Kidney (tissue), 14 donors: ENCODE measurements around the gene TENT4B. TPM values are rescaled to one million over a fixed set of nuclear protein-coding genes. Genes with fewer than 3 reads are reported as not detected.

Source experiments
- DNase-seq, 5 donors: peaks; one replicate each; pipeline ENCODE4 v3.0.0-alpha.2; 2013 to 2020
- FAIRE-seq: peaks from 2 replicates; lab custom pipeline; 2012; peaks lifted over from hg19 to GRCh38; lab: Jason Lieb, UNC
- H3K27ac ChIP-seq, 2 donors: one replicate each; pipeline ENCODE4 v1.7.0; 2013; ENCODE audit warnings: low read depth in 2 of 2, low read length in 2 of 2, inconsistent platforms in 1 of 2
- H3K27me3 ChIP-seq: one replicate; pipeline ENCODE4 v1.7.1; 2013; ENCODE audit warnings: low read length, inconsistent platforms; ENCODE audit not compliant: control insufficient read depth, insufficient read depth
- H3K36me3 ChIP-seq, 3 donors: one replicate each; pipeline versions ENCODE4 v1.7.0 to v1.7.1; 2013; ENCODE audit warnings: low read length in 3 of 3, control low read depth in 1 of 3, inconsistent platforms in 1 of 3; ENCODE audit not compliant: insufficient read depth in 3 of 3, control insufficient read depth in 2 of 3
- H3K4me1 ChIP-seq, 3 donors: one replicate each; pipeline versions ENCODE4 v1.7.0 to v1.7.1; 2013; ENCODE audit warnings: low read length in 3 of 3, inconsistent platforms in 1 of 3, low read depth in 1 of 3; ENCODE audit not compliant: control insufficient read depth in 2 of 3, insufficient read depth in 2 of 3
- H3K4me3 ChIP-seq, 3 donors: one replicate each; pipeline versions ENCODE4 v1.7.0 to v1.8.1; 2013; ENCODE audit warnings: low read length in 3 of 3, control low read depth in 1 of 3, inconsistent platforms in 1 of 3
- H3K9ac ChIP-seq, 3 donors: one replicate each; pipeline versions ENCODE4 v1.7.0 to v1.7.1; 2013; ENCODE audit warnings: low read length in 3 of 3, control low read depth in 1 of 3, inconsistent platforms in 1 of 3
- H3K9me3 ChIP-seq, 3 donors: one replicate each; pipeline versions ENCODE4 v1.7.0 to v1.7.1; 2013; ENCODE audit warnings: low read length in 3 of 3, control low read depth in 1 of 3, inconsistent platforms in 1 of 3; ENCODE audit not compliant: control insufficient read depth in 2 of 3, insufficient read depth in 1 of 3
- intact Hi-C: fragments of 100-400 bp; cut with DNase I; formaldehyde crosslinking; loops from one replicate; pipeline ENCODE4 v1.11.1; 2022
- polyA plus RNA-seq: library from polyadenylated mRNA; stranded (reverse); fragments of 350-450 nt; fragmentation: Illumina TruSeq; extraction: RNeasy Lipid Tissue Mini Kit (QIAGEN cat#74804); gene quantifications from one replicate; pipeline ENCODE4 v1.2.3, GENCODE V29; 2014; ENCODE audit warnings: low read depth, low replicate concordance; ENCODE audit not compliant: insufficient read depth
- total RNA-seq: library from RNA; stranded (reverse); fragmentation: NEBNext Ultra II Directional; extraction: Animal tissue kit (Norgen Biotek cat#: 25700); gene quantifications from one replicate; pipeline ENCODE4 v1.2.1, GENCODE V29; 2021
- TF ChIP-seq, protein P1 (sequence below): IDR thresholded peaks from 3 replicates; pipeline ENCODE4 v1.5.1; 2012; ENCODE audit warnings: mild to moderate bottlenecking, moderate library complexity, borderline replicate concordance; ENCODE audit not compliant: insufficient read depth; ENCODE audit errors: extremely low read depth
- donor health status: control.
- donor health status: control.
- donor health status: control.
- donor health status: control.
- donor health status: control.
- donor health status: DM: yes; HTN: yes; CAD: no.
- donor health status: Normal renal cell carcinoma (clear cell type).

TENT4B gene
- total and polyA plus RNA-seq, 2 donors from 2014 or later: 4.7 to 13.2 TPM

GRCh38 chr16:50263060-50263909, 110.2 kb downstream of the TENT4B start:
- FAIRE-seq: no peak
- Histone ChIP-seq H3K36me3 (no peaks in the 10 kb centered on the region), H3K27ac (no peak overlapping the region), H3K4me3 (no peak overlapping the region), H3K27me3 (no peaks in the 10 kb centered on the region), H3K4me1 (peaks cover 0 to 2% (median 0%) of the 10 kb centered on the region in 3 donors), H3K9me3 (no peaks in the 10 kb centered on the region), H3K9ac (no peak overlapping the region)
- intact Hi-C loops: no loop called here
- TF ChIP-seq, protein P1, sequence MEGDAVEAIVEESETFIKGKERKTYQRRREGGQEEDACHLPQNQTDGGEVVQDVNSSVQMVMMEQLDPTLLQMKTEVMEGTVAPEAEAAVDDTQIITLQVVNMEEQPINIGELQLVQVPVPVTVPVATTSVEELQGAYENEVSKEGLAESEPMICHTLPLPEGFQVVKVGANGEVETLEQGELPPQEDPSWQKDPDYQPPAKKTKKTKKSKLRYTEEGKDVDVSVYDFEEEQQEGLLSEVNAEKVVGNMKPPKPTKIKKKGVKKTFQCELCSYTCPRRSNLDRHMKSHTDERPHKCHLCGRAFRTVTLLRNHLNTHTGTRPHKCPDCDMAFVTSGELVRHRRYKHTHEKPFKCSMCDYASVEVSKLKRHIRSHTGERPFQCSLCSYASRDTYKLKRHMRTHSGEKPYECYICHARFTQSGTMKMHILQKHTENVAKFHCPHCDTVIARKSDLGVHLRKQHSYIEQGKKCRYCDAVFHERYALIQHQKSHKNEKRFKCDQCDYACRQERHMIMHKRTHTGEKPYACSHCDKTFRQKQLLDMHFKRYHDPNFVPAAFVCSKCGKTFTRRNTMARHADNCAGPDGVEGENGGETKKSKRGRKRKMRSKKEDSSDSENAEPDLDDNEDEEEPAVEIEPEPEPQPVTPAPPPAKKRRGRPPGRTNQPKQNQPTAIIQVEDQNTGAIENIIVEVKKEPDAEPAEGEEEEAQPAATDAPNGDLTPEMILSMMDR: no peak
- DNase-seq: peak in 1 of 5 donors; percentile 65

- no peak for FAIRE-seq
- H3K36me3 ChIP-seq: no peaks in the 10 kb centered on the region
- intact Hi-C loops: no loop called here
- peak in 1 of 5 donors; percentile 9 for DNase-seq
- H3K9me3 ChIP-seq: no peaks in the 10 kb centered on the region
- H3K9ac ChIP-seq: no peak overlapping the region
- no peak overlapping the region for H3K27ac ChIP-seq
- H3K27me3 ChIP-seq: no peaks in the 10 kb centered on the region
- TF ChIP-seq, protein P1: no peak
- H3K4me1 ChIP-seq: peaks cover 0 to 2% (median 0%) of the 10 kb centered on the region in 3 donors
- no peak overlapping the region for H3K4me3 ChIP-seq
Observed at GRCh38 chr16:50263940-50264929, 111.1 kb downstream of the TENT4B start.

GRCh38 chr16:50265260-50265659, 112.2 kb downstream of the TENT4B start:
- DNase-seq: peak in 1 of 5 donors; percentile 39
- no peak overlapping the region for H3K27ac ChIP-seq
- FAIRE-seq: no peak
- no peaks in the 10 kb centered on the region for H3K36me3 ChIP-seq
- no peak overlapping the region for H3K9ac ChIP-seq
- H3K27me3 ChIP-seq: no peaks in the 10 kb centered on the region
- no peak overlapping the region for H3K4me3 ChIP-seq
- H3K4me1 ChIP-seq: peaks cover 0 to 2% (median 0%) of the 10 kb centered on the region in 3 donors
- H3K9me3 ChIP-seq: no peaks in the 10 kb centered on the region
- TF ChIP-seq, protein P1: no peak
- intact Hi-C loops: no loop called here
